Osteoblast (primary cell): Measurements from ENCODE around the gene MED28. TPM values are rescaled to one million over a fixed set of nuclear protein-coding genes. Genes with fewer than 3 reads are reported as not detected.
"Not testable (repeated sequence)": the region's sequence is repeated elsewhere in the genome, so short reads cannot be mapped to it uniquely, and the experiment has no call there.

Source experiments
- DNase-seq: peaks from one replicate; pipeline ENCODE4 v3.0.0; 2011; ENCODE audit warnings: low spot score, mixed read lengths; ENCODE audit not compliant: insufficient read length; ENCODE audit errors: missing footprints
- H2AFZ ChIP-seq: 2 replicates; pipeline ENCODE4 v1.6.0; 2011; ENCODE audit warnings: mild to moderate bottlenecking, low read length
- H3K27ac ChIP-seq: 2 replicates; pipeline ENCODE4 v1.5.1; 2011; ENCODE audit warnings: mild to moderate bottlenecking, low read depth, low read length, moderate library complexity
- H3K27me3 ChIP-seq: 2 replicates; pipeline ENCODE4 v1.6.0; 2012; ENCODE audit warnings: mild to moderate bottlenecking, control low read depth, inconsistent platforms, low read length, moderate library complexity; ENCODE audit not compliant: insufficient read depth
- H3K36me3 ChIP-seq: 2 replicates; pipeline ENCODE4 v1.5.1; 2011; ENCODE audit warnings: mild to moderate bottlenecking, low read length, control low read depth, moderate library complexity; ENCODE audit not compliant: insufficient read depth
- H3K4me1 ChIP-seq: 2 replicates; pipeline ENCODE4 v1.5.1; 2011; ENCODE audit warnings: mild to moderate bottlenecking, low read length, control low read depth, moderate library complexity; ENCODE audit not compliant: insufficient read depth
- H3K4me2 ChIP-seq: 2 replicates; pipeline ENCODE4 v1.6.0; 2011; ENCODE audit warnings: mild to moderate bottlenecking, low read length; ENCODE audit not compliant: insufficient read depth
- H3K4me3 ChIP-seq: fragments of 200-600 bp; sonication (generic); 3 replicates; pipeline ENCODE4 v1.5.1; 2012; ENCODE audit warnings: mild to moderate bottlenecking, low read length, inconsistent platforms; ENCODE audit not compliant: insufficient read depth
- H3K79me2 ChIP-seq: 2 replicates; pipeline ENCODE4 v1.6.0; 2012; ENCODE audit warnings: mild to moderate bottlenecking, low read length, control low read depth, inconsistent platforms; ENCODE audit not compliant: insufficient read depth
- H3K9me3 ChIP-seq: 2 replicates; pipeline ENCODE4 v1.5.1; 2011; ENCODE audit warnings: low read depth, low read length, control low read depth
- H4K20me1 ChIP-seq: 2 replicates; pipeline ENCODE4 v1.6.0; 2012; ENCODE audit warnings: mild to moderate bottlenecking, low read length, control low read depth; ENCODE audit not compliant: insufficient read depth
- CTCF ChIP-seq: IDR thresholded peaks from 2 replicates; pipeline ENCODE4 v1.5.1; 2011; ENCODE audit warnings: mild to moderate bottlenecking, low read depth, low read length, moderate library complexity; ENCODE audit errors: extremely low read depth
- total RNA-seq: library from RNA; depleted of rRNA; stranded (reverse); fragments of >200 nt; gene quantifications from 2 replicates; pipeline ENCODE4 v1.2.3, GENCODE V29; 2012

MED28 gene
- total RNA-seq, 1 donor, result 10.9 TPM

GRCh38 chr4:17657849-17658248 is 43.4 kb downstream of the MED28 start:
- no peaks in the 10 kb centered on the region for H3K9me3 ChIP-seq
- H3K27ac ChIP-seq, result no peak overlapping the region
- DNase-seq, result no peak
- no peaks in the 10 kb centered on the region for H3K79me2 ChIP-seq
- no peak overlapping the region for H3K4me3 ChIP-seq
- no peaks in the 10 kb centered on the region for H3K36me3 ChIP-seq
- H3K4me1 ChIP-seq, result no peaks in the 10 kb centered on the region
- no peak overlapping the region for H3K4me2 ChIP-seq
- TF ChIP-seq CTCF, result no peak
- H3K27me3 ChIP-seq, result peaks cover 3% of the 10 kb centered on the region
- no peaks in the 10 kb centered on the region for H4K20me1 ChIP-seq
- H2AFZ ChIP-seq, result no peak overlapping the region

GRCh38 chr4:17659196-17659595 is 44.8 kb downstream of the MED28 start:
- not testable (repeated sequence) for H3K4me1 ChIP-seq, H2AFZ ChIP-seq, DNase-seq, H3K79me2 ChIP-seq, H3K27ac ChIP-seq, H3K9me3 ChIP-seq, H3K27me3 ChIP-seq, H3K4me2 ChIP-seq, H3K36me3 ChIP-seq, H4K20me1 ChIP-seq, H3K4me3 ChIP-seq

- H4K20me1 ChIP-seq, result no peaks in the 10 kb centered on the region
- no peaks in the 10 kb centered on the region for H3K9me3 ChIP-seq
- no peaks in the 10 kb centered on the region for H3K79me2 ChIP-seq
- no peak for TF ChIP-seq CTCF
- H3K27me3 ChIP-seq, result no peaks in the 10 kb centered on the region
- no peak for DNase-seq
- no peak overlapping the region for H3K4me3 ChIP-seq
- H3K36me3 ChIP-seq, result no peaks in the 10 kb centered on the region
- H3K27ac ChIP-seq, result no peak overlapping the region
- H3K4me1 ChIP-seq, result no peaks in the 10 kb centered on the region
- no peak overlapping the region for H2AFZ ChIP-seq
- no peak overlapping the region for H3K4me2 ChIP-seq
Measured at GRCh38 chr4:17662694-17663093, 48.3 kb downstream of the MED28 start.

GRCh38 chr4:17664755-17665154 is 50.3 kb downstream of the MED28 start:
- H3K4me1 ChIP-seq, result no peaks in the 10 kb centered on the region
- H4K20me1 ChIP-seq, result no peaks in the 10 kb centered on the region
- no peak overlapping the region for H3K4me3 ChIP-seq
- H3K27ac ChIP-seq, result no peak overlapping the region
- no peaks in the 10 kb centered on the region for H3K36me3 ChIP-seq
- no peak for TF ChIP-seq CTCF
- no peaks in the 10 kb centered on the region for H3K9me3 ChIP-seq
- H3K27me3 ChIP-seq, result no peaks in the 10 kb centered on the region
- H3K79me2 ChIP-seq, result no peaks in the 10 kb centered on the region
- H3K4me2 ChIP-seq, result no peak overlapping the region
- DNase-seq, result no peak
- H2AFZ ChIP-seq, result no peak overlapping the region

GRCh38 chr4:17665346-17665745 is 50.9 kb downstream of the MED28 start:
- H3K27me3 ChIP-seq, result no peaks in the 10 kb centered on the region
- H3K36me3 ChIP-seq, result no peaks in the 10 kb centered on the region
- no peaks in the 10 kb centered on the region for H3K4me1 ChIP-seq
- TF ChIP-seq CTCF, result no peak
- no peak for DNase-seq
- no peak overlapping the region for H3K27ac ChIP-seq
- H3K9me3 ChIP-seq, result no peaks in the 10 kb centered on the region
- no peaks in the 10 kb centered on the region for H3K79me2 ChIP-seq
- H2AFZ ChIP-seq, result no peak overlapping the region
- H4K20me1 ChIP-seq, result no peaks in the 10 kb centered on the region
- no peak overlapping the region for H3K4me2 ChIP-seq
- no peak overlapping the region for H3K4me3 ChIP-seq
